Fibroblast of mammary gland (primary cell): ENCODE results near the gene TMEM140.

Source experiments
- DNase-seq: peaks from one replicate; pipeline ENCODE4 v3.0.0-alpha.2; 2010; ENCODE audit warnings: low read depth
- H3K4me3 ChIP-seq: 2 replicates; pipeline ENCODE4 v1.5.1; 2011; ENCODE audit warnings: low read depth, mild to moderate bottlenecking, low read length, moderate library complexity; ENCODE audit not compliant: control insufficient read depth
- TF ChIP-seq, protein P1 (sequence below): conservative IDR thresholded peaks from 2 replicates; pipeline ENCODE4 v1.5.1; 2011; ENCODE audit warnings: low read depth, low read length, inconsistent platforms; ENCODE audit not compliant: control insufficient read depth, insufficient read depth

Gene TMEM140

DNA sequence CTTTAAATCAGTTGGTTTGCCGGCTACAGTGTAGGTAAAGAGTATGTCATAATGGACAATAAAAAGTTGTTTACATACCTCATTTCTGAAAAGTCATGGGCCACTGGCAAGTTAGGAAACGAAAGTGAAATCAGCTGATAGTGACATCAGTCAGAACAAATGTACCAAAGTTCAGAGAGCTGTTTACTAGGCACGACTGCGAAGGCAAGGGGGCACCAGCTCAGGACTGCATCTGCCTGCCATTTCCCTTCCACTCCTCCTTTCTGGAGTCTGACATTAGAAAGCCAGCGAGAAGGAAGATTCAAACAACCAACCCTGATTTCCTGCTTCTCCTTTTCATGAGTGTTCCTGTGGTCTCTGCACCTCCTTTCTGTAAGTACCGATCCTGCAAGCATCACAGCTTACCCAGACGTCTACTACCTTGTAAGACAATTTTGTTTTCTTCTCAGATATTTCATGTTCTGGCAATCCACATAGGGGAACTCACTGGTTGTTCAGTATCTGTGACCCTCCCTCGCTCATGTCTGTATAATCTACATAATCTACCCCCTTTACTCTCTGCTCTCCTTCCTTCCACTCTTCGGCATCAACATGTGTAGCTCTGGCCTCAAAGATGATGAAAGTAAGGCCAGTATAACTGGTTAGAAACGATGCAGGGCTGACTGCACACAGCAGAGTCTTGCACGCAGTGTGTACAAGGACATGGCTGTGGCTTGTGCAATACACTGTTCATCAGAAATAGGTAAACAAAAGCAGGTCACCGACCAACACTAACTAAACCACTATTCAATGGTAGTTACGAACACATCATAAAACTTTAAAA, at the start of gene TMEM140:
Gene TMEM140 (plus strand): TSS at position 174 of the 823 bp plus-strand sequence. CDS start 16,370 bp downstream, outside the sequence.
- peak; percentile 89 for DNase-seq
- TF ChIP-seq, protein P1, sequence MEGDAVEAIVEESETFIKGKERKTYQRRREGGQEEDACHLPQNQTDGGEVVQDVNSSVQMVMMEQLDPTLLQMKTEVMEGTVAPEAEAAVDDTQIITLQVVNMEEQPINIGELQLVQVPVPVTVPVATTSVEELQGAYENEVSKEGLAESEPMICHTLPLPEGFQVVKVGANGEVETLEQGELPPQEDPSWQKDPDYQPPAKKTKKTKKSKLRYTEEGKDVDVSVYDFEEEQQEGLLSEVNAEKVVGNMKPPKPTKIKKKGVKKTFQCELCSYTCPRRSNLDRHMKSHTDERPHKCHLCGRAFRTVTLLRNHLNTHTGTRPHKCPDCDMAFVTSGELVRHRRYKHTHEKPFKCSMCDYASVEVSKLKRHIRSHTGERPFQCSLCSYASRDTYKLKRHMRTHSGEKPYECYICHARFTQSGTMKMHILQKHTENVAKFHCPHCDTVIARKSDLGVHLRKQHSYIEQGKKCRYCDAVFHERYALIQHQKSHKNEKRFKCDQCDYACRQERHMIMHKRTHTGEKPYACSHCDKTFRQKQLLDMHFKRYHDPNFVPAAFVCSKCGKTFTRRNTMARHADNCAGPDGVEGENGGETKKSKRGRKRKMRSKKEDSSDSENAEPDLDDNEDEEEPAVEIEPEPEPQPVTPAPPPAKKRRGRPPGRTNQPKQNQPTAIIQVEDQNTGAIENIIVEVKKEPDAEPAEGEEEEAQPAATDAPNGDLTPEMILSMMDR = peak; percentile 6
- H3K4me3 ChIP-seq = peak within 1 kb of the TSS; percentile 44

DNA sequence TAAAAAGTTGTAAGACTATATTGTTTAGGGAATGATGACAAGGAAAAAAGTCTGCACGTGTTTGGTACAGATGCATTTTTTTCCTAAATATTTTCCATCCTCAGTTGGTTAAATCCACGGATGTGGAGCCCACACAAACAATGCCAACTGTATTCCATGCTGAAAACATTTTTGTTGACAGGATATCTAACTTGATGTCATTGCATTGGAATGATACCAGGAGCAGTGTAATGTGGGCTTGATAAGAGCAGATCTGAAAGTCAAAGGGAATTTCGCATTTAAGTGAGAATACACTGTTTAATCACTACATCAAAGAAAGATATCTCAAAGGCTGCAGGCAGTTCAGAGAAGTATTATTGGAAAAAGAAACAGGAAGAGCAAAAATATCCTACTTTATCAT, 49.5 kb upstream of the TMEM140 start:
- TF ChIP-seq, protein P1 = no peak
- DNase-seq = no peak

DNA sequence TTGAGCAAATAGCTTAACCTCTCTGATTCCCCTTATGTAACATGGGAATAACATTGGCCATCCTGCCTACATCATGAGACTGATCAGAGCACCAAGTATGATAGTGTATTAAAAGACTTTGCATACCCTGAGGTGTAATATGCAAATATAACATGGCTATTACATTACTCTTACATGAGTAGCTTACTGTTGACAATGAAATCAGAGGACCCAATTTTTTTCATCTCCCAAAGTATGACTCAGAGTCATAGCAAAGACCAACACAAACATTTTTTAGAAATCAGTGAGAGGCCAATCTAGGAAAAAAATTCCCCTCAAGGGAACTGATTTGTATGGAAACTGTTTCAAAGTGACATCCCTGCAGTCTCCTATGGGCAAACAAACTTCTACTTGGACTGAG, 47.0 kb upstream of the TMEM140 start:
- TF ChIP-seq, protein P1 = no peak
- peak; percentile 17 for DNase-seq
- no peak overlapping the region for H3K4me3 ChIP-seq

More for the DNA sequence above, 49.5 kb upstream of the TMEM140 start:
- no peak overlapping the region for H3K4me3 ChIP-seq

DNA sequence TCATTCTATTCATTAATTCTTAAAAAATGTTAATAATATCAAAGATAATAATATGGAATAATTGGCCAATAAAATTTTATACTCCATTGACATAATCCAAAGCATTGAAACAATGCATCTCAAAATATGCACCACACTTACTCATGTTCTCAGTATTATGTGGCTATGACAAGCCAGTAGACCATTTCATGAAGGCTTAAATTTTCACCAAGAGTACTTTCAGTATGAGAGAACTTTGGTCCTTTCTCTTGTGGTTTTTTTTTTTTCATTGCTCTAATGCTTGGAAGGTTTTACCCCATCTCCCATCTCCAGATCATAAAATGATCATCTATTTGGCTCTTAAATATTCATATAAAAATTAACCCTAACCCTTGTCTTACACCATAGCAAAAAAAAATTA, 45.5 kb upstream of the TMEM140 start:
- no peak overlapping the region for H3K4me3 ChIP-seq
- no peak for DNase-seq
- TF ChIP-seq, protein P1 = no peak

DNA sequence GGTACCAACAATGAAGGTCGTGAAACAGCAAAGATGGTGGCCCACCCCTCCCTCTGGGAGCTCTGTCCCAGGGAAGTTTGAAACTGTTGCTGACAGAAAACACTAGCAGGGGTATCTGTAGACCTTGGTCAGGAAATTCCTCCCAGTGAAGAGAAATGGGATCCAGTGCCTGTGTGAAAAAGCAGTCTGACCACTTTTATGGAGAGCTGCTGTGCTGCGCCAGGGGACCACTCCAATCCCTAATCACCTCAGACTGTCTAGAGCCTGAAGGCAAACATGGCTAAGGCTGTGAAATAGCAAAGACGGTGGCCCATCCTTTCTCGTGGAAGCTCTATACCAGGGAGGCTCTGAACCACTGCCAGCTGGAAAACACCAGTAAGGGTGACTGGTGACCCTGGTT, 38.3 kb upstream of the TMEM140 start:
- no peak overlapping the region for H3K4me3 ChIP-seq
- TF ChIP-seq, protein P1 = no peak
- no peak for DNase-seq

DNA sequence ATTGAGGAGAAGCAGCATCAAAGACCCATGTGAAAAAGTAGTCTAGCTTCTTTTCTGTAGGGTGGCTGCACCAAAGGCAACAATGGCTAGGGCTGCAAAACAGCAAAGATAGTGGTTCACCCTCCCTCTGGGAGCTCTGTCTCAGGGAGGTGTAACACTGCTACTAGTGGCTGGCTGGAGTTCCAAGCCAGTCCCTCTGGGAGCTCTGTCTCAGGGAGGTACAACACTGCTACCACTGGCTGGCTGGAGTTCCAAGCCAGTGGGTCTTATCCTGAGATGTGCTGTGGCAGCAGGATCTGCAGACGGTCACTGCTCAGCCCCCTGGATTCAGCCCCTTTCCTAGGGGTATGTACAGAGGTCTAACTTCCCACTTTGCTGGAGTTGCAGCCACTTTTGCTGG, 37.9 kb upstream of the TMEM140 start:
- H3K4me3 ChIP-seq = no peak overlapping the region
- TF ChIP-seq, protein P1 = no peak
- no peak for DNase-seq
